Superior temporal gyrus (tissue), 1 donor: Measurements from ENCODE around the gene DLEC1.
"Not testable (repeated sequence)": the region's sequence is repeated elsewhere in the genome, so short reads cannot be mapped to it uniquely, and the experiment has no call there.

Experiments
- DNase-seq: peaks from one replicate; pipeline ENCODE4 v3.0.0-alpha.2; 2016; ENCODE audit errors: extremely low spot score

The DLEC1 gene

GRCh38 chr3:38038447-38038911 is 529 bp upstream of the DLEC1 start:
- no peak for DNase-seq

GRCh38 chr3:38039899-38040261 is 872 bp downstream of the DLEC1 start:
- peak; percentile 73 for DNase-seq

- DNase-seq, result no peak
Measured at GRCh38 chr3:38040401-38040800, 1.4 kb downstream of the DLEC1 start.

- DNase-seq, result no peak
Measured at GRCh38 chr3:38043486-38043885, 4.5 kb downstream of the DLEC1 start.

- no peak for DNase-seq
Measured at GRCh38 chr3:38046027-38046426, 7.0 kb downstream of the DLEC1 start.

GRCh38 chr3:38046821-38047220 is 7.8 kb downstream of the DLEC1 start:
- DNase-seq, result no peak

GRCh38 chr3:38047896-38048295 is 8.9 kb downstream of the DLEC1 start:
- DNase-seq, result no peak

- DNase-seq, result no peak
Measured at GRCh38 chr3:38049358-38050126, 10.5 kb downstream of the DLEC1 start.

- DNase-seq, result no peak
Measured at GRCh38 chr3:38051131-38051530, 12.1 kb downstream of the DLEC1 start.

GRCh38 chr3:38053286-38053685 is 14.3 kb downstream of the DLEC1 start:
- DNase-seq, result not testable (repeated sequence)

GRCh38 chr3:38053813-38054498 is 14.9 kb downstream of the DLEC1 start:
- DNase-seq, result not testable (repeated sequence)

GRCh38 chr3:38054499-38055001 is 15.5 kb downstream of the DLEC1 start:
- DNase-seq, result no peak

- no peak for DNase-seq
Measured at GRCh38 chr3:38059148-38059547, 20.1 kb downstream of the DLEC1 start.

GRCh38 chr3:38059591-38059990 is 20.6 kb downstream of the DLEC1 start:
- no peak for DNase-seq

GRCh38 chr3:38062809-38063208 is 23.8 kb downstream of the DLEC1 start:
- DNase-seq, result no peak

- DNase-seq, result not testable (repeated sequence)
Measured at GRCh38 chr3:38064453-38064852, 25.4 kb downstream of the DLEC1 start.

GRCh38 chr3:38067508-38068233 is 28.7 kb downstream of the DLEC1 start:
- no peak for DNase-seq

- no peak for DNase-seq
Measured at GRCh38 chr3:38070013-38070412, 31.0 kb downstream of the DLEC1 start.

GRCh38 chr3:38077073-38077472 is 38.1 kb downstream of the DLEC1 start:
- not testable (repeated sequence) for DNase-seq

GRCh38 chr3:38082296-38082695 is 43.3 kb downstream of the DLEC1 start:
- DNase-seq, result not testable (repeated sequence)

- not testable (repeated sequence) for DNase-seq
Measured at GRCh38 chr3:38083254-38083653, 44.2 kb downstream of the DLEC1 start.

- DNase-seq, result no peak
Measured at GRCh38 chr3:38083871-38084333, 44.9 kb downstream of the DLEC1 start.
